Activated CD4-positive, alpha-beta T cell treated with anti-CD3 and anti-CD28 coated beads, Interleukin-2, amount 50 U/mL, for 48 hours (primary cell): Measurements from ENCODE around the gene NET1.
"Not testable (repeated sequence)": the region's sequence is repeated elsewhere in the genome, so short reads cannot be mapped to it uniquely, and the experiment has no call there.

ENCODE experiments used
- DNase-seq, 2 experiments: peaks; one replicate each; pipeline ENCODE4 v3.0.0-alpha.2; 2020

Gene NET1

GRCh38 chr10:5412277-5412941, at the start of gene NET1:
Gene NET1, plus strand, starts transcription at chr10:5412557. Its CDS starts 136 bp downstream, at chr10:5412693.
- DNase-seq: peak; percentile 76 to 83

GRCh38 chr10:5362873-5363272, 49.5 kb upstream of the NET1 start:
- DNase-seq: no peak

GRCh38 chr10:5364374-5364773, 48.0 kb upstream of the NET1 start:
- DNase-seq: no peak

GRCh38 chr10:5364890-5365338, 47.4 kb upstream of the NET1 start, which contains the start of gene UCN3:
Gene UCN3, plus strand, starts transcription at chr10:5364966. Its CDS starts 8,755 bp downstream, at chr10:5373721.
- DNase-seq: no peak

GRCh38 chr10:5365928-5366327, 46.4 kb upstream of the NET1 start:
- no peak for DNase-seq

GRCh38 chr10:5369362-5370158, 42.8 kb upstream of the NET1 start:
- no peak for DNase-seq

GRCh38 chr10:5370493-5371352, 41.6 kb upstream of the NET1 start:
- no peak for DNase-seq

GRCh38 chr10:5373307-5373706, 39.0 kb upstream of the NET1 start:
- DNase-seq: no peak

- no peak for DNase-seq
These were observed 38.3 kb upstream of the NET1 start for GRCh38 chr10:5373891-5374611.

- no peak for DNase-seq
These were observed 35.9 kb upstream of the NET1 start for GRCh38 chr10:5376450-5376849.

- not testable (repeated sequence) for DNase-seq
These were observed 33.2 kb upstream of the NET1 start for GRCh38 chr10:5379202-5379601.

GRCh38 chr10:5380395-5380794, 32.0 kb upstream of the NET1 start:
- DNase-seq: not testable (repeated sequence)

GRCh38 chr10:5381187-5381586, 31.2 kb upstream of the NET1 start:
- DNase-seq: no peak

GRCh38 chr10:5385224-5385623, 27.1 kb upstream of the NET1 start:
- DNase-seq: no peak

- DNase-seq: no peak
These were observed 25.2 kb upstream of the NET1 start for GRCh38 chr10:5387169-5387568.

GRCh38 chr10:5390607-5391205, 21.7 kb upstream of the NET1 start:
- no peak for DNase-seq

GRCh38 chr10:5391790-5392189, 20.6 kb upstream of the NET1 start:
- no peak for DNase-seq

- no peak for DNase-seq
These were observed 18.8 kb upstream of the NET1 start for GRCh38 chr10:5393529-5393928.

GRCh38 chr10:5395168-5395567, 17.2 kb upstream of the NET1 start:
- no peak for DNase-seq

GRCh38 chr10:5396556-5397300, 15.6 kb upstream of the NET1 start:
- DNase-seq: no peak

GRCh38 chr10:5399332-5399731, 13.0 kb upstream of the NET1 start:
- no peak for DNase-seq
